Tongue (tissue), 2 donors: ENCODE results near the gene AMIGO3. TPM values are rescaled to one million over a fixed set of nuclear protein-coding genes. Genes with fewer than 3 reads are reported as not detected.
"Not testable (repeated sequence)": the region's sequence is repeated elsewhere in the genome, so short reads cannot be mapped to it uniquely, and the experiment has no call there.

Source experiments
- DNase-seq: peaks from one replicate; pipeline ENCODE4 v3.0.0-alpha.2; 2015
- total RNA-seq: library from RNA; depleted of rRNA; stranded (reverse); fragments of >200 nt; gene quantifications from one replicate; pipeline ENCODE4 v1.2.3, GENCODE V29; 2014

AMIGO3 gene
- total RNA-seq, 1 donor from 2014 or later: 2.8 TPM

DNA sequence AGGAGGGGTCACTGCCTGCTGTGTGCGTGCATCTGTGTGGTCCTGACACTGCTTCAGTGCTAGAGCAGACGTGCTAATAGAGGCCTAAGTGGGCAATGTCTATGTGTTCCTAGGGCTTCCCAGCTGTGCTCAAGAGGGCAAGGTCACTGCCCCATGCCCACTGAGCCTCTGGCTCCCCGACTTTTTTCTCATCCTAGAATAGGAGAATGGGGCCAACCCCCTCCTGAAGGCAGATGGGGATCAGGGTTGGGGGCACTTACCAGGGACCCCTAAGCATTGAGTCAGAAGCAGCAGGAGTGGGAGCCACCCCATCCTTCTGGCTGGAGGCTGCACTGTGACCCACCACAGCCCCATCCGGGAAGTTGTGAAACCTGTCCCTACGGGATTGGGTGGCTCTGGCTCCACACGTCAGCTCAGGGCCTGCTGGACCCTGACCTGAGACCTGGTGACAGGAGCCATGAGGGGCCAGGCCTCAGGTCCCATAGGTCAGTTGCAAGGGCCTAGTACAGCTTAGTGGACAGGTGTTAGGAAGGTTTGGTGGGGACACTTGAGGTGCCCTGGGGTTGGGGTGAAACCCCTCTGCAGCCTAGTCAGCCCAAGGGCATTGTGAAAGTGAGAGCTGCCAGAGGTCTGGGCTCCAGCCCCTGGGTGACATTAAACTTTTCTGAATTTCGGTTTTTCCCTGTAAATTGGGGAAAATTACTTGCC lies 31.0 kb downstream of the AMIGO3 start:
- not testable (repeated sequence) for DNase-seq

DNA sequence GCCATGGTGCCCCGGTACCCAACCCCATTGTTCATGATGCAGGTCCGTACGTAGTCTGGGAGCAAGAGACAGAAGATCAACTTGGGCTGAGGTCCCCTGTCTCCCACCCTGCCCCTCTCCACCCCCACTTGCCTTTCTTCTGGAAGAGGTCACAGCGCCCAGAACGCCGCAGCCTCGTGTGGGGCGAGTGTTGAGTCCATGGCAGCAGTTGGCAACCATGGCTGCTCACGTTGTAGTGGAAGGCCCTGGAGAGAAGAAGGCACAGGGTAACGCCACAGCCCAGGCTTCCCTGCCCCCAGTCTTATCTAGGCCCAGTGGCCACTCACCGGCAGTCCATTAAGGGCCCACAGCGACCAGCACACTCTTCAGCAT lies 32.1 kb downstream of the AMIGO3 start:
- not testable (repeated sequence) for DNase-seq

- peak; percentile 49 for DNase-seq
These were observed 32.6 kb downstream of the AMIGO3 start for GRCh38 chr3:49686769-49687423.

- DNase-seq: not testable (repeated sequence)
These were observed 33.1 kb downstream of the AMIGO3 start for GRCh38 chr3:49686346-49686745.

GRCh38 chr3:49685846-49686245 lies 33.6 kb downstream of the AMIGO3 start:
- not testable (repeated sequence) for DNase-seq

DNA sequence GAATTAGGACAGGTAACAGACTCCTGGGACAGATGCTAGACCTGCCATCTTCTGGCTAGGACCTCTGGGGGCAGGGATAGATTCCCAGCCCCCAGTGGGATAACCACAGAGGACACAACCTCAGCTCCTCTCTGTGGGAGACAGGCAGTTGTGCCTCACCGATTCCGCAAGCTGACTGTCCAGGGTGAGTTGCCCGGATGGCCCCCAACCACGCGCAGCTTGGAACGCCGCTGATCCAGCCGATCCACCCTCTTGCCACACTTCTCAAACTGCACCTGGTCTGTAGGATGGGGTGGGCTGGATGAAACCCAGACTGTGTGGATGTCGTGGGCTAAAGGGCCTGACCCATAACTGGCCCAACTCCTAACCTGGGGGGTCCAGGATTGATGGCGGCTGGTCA lies 34.4 kb downstream of the AMIGO3 start:
- DNase-seq: not testable (repeated sequence)

GRCh38 chr3:49684453-49684852 lies 35.0 kb downstream of the AMIGO3 start:
- DNase-seq: not testable (repeated sequence)

GRCh38 chr3:49683162-49683561 lies 36.3 kb downstream of the AMIGO3 start:
- no peak for DNase-seq

DNA sequence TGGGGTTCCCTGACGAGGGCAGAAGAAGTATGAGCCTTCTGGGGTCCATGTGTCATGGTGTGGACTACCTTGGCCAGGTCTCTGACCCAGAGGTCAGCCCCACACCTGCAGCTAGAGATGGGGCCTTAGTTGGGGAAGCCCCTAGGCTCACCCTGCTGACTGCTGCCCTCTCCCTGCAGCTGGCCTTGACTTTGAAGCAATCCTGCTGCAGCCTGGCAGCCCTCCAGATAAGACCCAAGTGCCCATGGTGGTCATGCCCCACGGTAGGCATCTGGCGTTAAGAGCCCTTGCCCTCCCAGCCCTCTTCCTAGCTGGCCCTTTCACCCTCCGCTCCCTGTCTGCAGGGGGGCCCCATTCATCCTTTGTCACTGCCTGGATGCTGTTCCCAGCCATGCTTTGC lies 37.9 kb downstream of the AMIGO3 start:
- DNase-seq: no peak

DNA sequence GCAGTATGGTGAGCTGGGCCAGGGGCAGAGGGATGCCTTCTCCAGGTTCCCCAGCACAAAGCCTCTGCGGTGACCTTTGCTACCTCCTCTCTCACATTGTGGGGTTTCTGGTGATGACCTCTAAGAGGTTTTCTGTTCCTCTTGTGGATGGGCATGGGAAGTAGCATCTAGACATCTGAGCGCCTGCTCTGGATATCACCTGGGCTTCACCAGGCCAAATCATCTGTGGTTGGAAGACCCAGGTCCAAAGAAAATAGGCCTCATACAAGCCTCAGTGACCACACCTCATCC lies 38.3 kb downstream of the AMIGO3 start:
- DNase-seq: no peak

- no peak for DNase-seq
These were observed 38.8 kb downstream of the AMIGO3 start for GRCh38 chr3:49680493-49681231.

GRCh38 chr3:49675912-49676311 lies 43.6 kb downstream of the AMIGO3 start:
- no peak for DNase-seq

DNA sequence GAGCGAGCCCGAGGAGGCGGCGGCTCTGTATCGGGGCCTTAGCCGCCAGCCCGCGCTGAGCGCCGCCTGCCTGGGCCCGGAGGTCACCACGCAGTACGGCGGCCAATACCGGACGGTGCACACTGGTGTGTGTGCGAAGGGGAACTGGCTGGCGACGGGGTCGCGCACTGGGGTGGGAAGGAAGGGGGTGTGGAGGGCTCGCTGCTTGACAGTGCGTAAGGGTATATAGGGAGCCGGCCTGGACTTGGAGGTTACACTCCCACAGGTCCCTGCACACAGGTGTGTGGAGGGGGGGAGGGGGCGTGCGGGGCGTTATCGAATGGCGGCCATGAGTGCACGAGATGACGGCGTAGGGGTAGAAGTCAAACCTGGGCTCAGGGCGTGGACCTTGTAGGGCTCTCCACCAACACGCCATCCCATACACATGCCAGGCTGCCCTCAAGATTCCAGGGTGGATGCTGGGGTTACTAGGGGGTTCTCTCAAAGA lies 44.9 kb downstream of the AMIGO3 start:
- DNase-seq: no peak

GRCh38 chr3:49673715-49674496 lies 45.6 kb downstream of the AMIGO3 start, which contains the start of gene APEH:
TSS of gene APEH (plus strand) at chr3:49674351. CDS start at chr3:49674402, 51 bp downstream.
- DNase-seq: peak; percentile 97

DNA sequence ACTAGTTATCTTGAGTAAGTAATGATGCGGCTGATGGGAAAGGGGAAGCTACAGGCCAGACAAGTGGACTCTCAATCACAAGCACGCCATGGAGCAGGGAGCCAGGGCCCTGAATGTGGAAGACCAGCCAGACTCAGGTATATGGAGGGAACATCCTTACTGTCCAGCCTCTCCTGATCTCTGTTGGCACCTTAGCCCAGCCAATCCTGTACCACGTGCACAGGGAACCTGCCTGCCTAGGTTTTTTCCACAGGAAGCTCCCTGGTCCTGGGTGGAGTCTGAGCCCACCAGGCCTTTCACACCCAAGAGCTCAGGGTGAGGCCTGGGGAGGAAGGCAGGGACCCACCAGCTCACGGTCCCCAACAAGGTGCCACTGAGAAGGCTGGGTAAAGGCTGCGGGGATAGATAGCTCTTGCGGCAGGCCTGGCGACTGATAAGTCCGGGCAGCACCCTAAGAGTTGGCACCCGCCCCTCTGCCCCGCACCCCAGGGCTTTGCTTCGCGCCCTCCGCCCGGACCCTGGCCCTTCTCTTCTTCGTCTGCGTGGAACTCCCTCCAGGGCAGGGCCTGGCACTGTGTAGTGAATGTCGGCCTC lies 46.3 kb downstream of the AMIGO3 start:
- DNase-seq: no peak

- DNase-seq: peak; percentile 85
These were observed 47.9 kb downstream of the AMIGO3 start for GRCh38 chr3:49671291-49672288.

- no peak for DNase-seq
These were observed 48.6 kb downstream of the AMIGO3 start for GRCh38 chr3:49670940-49671290.

- DNase-seq: no peak
These were observed 50.1 kb downstream of the AMIGO3 start for GRCh38 chr3:49669352-49669751.

GRCh38 chr3:49668861-49669260 lies 50.6 kb downstream of the AMIGO3 start:
- no peak for DNase-seq

DNA sequence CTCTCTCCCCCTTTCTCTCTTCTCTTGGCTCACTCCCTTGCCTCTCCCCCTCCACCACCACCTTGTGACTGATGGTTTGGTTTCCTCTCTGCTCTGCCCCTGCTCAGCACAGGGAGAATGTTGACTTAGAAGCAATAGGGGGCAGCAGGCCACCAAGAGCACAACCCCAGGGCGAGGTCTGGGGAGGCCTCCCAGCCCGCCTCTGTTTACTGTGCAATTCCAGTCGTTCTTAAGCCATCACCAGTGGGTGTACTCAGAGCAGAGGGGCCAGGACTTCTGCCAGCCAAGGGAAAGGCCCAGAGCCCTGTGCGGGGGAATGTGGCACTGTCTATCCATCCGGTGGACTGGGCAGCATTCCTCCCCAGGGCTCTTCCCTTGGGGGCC lies 51.1 kb downstream of the AMIGO3 start:
- no peak for DNase-seq
